Endothelial cell of umbilical vein (primary cell): ENCODE results near the gene PIAS2. TPM values are rescaled to one million over a fixed set of nuclear protein-coding genes. Genes with fewer than 3 reads are reported as not detected.

Experiments
- BruUV-seq: library from RNA; stranded (reverse); fragments of 400-500 nt; replicated peaks from 2 replicates; lab custom pipeline; 2021; lab: Mats Ljungman, UMichigan
- CTCF ChIA-PET: fragments of 300-600, 350-600 bp; sonication (Branson Sonifier 250); formaldehyde crosslinking; loops from one replicate; lab custom pipeline; 2021; ENCODE audit warnings: antibody characterized with exemption, inconsistent platforms; lab: Charles Lee
- POLR2A ChIA-PET: fragments of 300-600, 350-600 bp; sonication (Branson Sonifier 250); formaldehyde crosslinking; loops from one replicate; lab custom pipeline; 2021; ENCODE audit warnings: antibody characterized with exemption, inconsistent platforms; lab: Charles Lee
- DNase-seq: peaks from one replicate; pipeline ENCODE4 v3.0.0-alpha.2; 2011; ENCODE audit warnings: low read depth, low spot score
- FAIRE-seq: peaks from 2 replicates; lab custom pipeline; 2011; peaks lifted over from hg19 to GRCh38; lab: Jason Lieb, UNC
- H2AFZ ChIP-seq: 2 replicates; pipeline ENCODE4 v1.6.0; 2012; ENCODE audit warnings: low read depth, low read length, control low read depth, inconsistent platforms
- H3K27ac ChIP-seq: 2 replicates; pipeline ENCODE4 v1.5.1; 2011; ENCODE audit warnings: low read depth, mild to moderate bottlenecking, control low read depth, low read length, moderate library complexity; ENCODE audit not compliant: insufficient read depth
- H3K27me3 ChIP-seq, 2 experiments: 2 replicates each; pipeline versions ENCODE4 v1.6.0 to v1.6.1; 2011; ENCODE audit warnings: low read length in 2 of 2, mixed read lengths in 1 of 2; ENCODE audit not compliant: control insufficient read depth in 2 of 2, insufficient read depth in 2 of 2
- H3K36me3 ChIP-seq, 2 experiments: 2 replicates in 1 of 2; 3 replicates in 1 of 2; pipeline ENCODE4 v1.5.1; 2011; ENCODE audit warnings: low read length in 2 of 2, mild to moderate bottlenecking in 1 of 2, moderate library complexity in 1 of 2; ENCODE audit not compliant: control insufficient read depth in 2 of 2, insufficient read depth in 2 of 2; ENCODE audit errors: extremely low read depth in 1 of 2
- H3K4me1 ChIP-seq: 3 replicates; pipeline ENCODE4 v1.5.1; 2011; ENCODE audit warnings: mild to moderate bottlenecking, low read length; ENCODE audit not compliant: control insufficient read depth, insufficient read depth; ENCODE audit errors: extremely low read depth
- H3K4me2 ChIP-seq: 2 replicates; pipeline ENCODE4 v1.6.1; 2011; ENCODE audit warnings: low read length, control low read depth, mixed read lengths; ENCODE audit not compliant: insufficient read depth
- H3K4me3 ChIP-seq, 3 experiments: fragments of 200-600 bp in 1 of 3; sonication (generic), shearing (Covaris generic) in 1 of 3; replicated peaks in 1 of 3; 2 replicates each; pipeline ENCODE4 v1.5.1; 2011 to 2016; ENCODE audit warnings: control low read depth in 3 of 3, low read length in 3 of 3, mild to moderate bottlenecking in 2 of 3, inconsistent platforms in 1 of 3, low read depth in 1 of 3, moderate library complexity in 1 of 3; ENCODE audit not compliant: insufficient read depth in 1 of 3
- H3K79me2 ChIP-seq: 2 replicates; pipeline ENCODE4 v1.6.0; 2012; ENCODE audit warnings: low read length, inconsistent platforms; ENCODE audit not compliant: control insufficient read depth, insufficient read depth
- H3K9ac ChIP-seq: replicated peaks from 2 replicates; pipeline ENCODE3; 2011; ENCODE audit warnings: low read length, control low read depth; ENCODE audit not compliant: insufficient read depth; ENCODE audit errors: extremely low read depth
- H3K9me1 ChIP-seq: replicated peaks from 3 replicates; pipeline ENCODE4 v1.6.0; 2011; ENCODE audit warnings: mild to moderate bottlenecking, low read length; ENCODE audit not compliant: control insufficient read depth, insufficient read depth; ENCODE audit errors: extremely low read depth
- H3K9me3 ChIP-seq: replicated peaks from 2 replicates; pipeline ENCODE4 v1.5.1; 2012; ENCODE audit warnings: low read length, inconsistent platforms; ENCODE audit not compliant: control insufficient read depth, insufficient read depth
- H4K20me1 ChIP-seq: replicated peaks from 2 replicates; pipeline ENCODE3; 2011; ENCODE audit warnings: mild to moderate bottlenecking, low read length; ENCODE audit not compliant: control insufficient read depth, insufficient read depth; ENCODE audit errors: extremely low read depth
- EZH2 ChIP-seq: IDR thresholded peaks from 2 replicates; pipeline ENCODE4 v1.6.1; 2012; ENCODE audit warnings: borderline replicate concordance, low read depth, mild to moderate bottlenecking, moderate library complexity, low read length, inconsistent platforms; ENCODE audit not compliant: severe bottlenecking
- FOS ChIP-seq: IDR thresholded peaks from 2 replicates; pipeline ENCODE4 v1.6.1; 2011; ENCODE audit warnings: mild to moderate bottlenecking, low read length, moderate library complexity, borderline replicate concordance; ENCODE audit not compliant: insufficient read depth
- GATA2 ChIP-seq: IDR thresholded peaks from 2 replicates; pipeline ENCODE4 v1.7.0; 2011; ENCODE audit warnings: low read depth, mild to moderate bottlenecking, moderate library complexity, mixed read lengths, low read length; ENCODE audit not compliant: insufficient read length, insufficient read depth
- MYC ChIP-seq: IDR thresholded peaks from one replicate; pipeline ENCODE4 v1.6.1; 2011; ENCODE audit warnings: mild to moderate bottlenecking, low read depth, low read length
- POLR2A ChIP-seq: IDR thresholded peaks from 2 replicates; pipeline ENCODE4 v1.6.1; 2012; ENCODE audit warnings: low read depth, mild to moderate bottlenecking, control low read depth, low read length
- dilution Hi-C: fragments of 300-500 bp; cut with MboI; formaldehyde crosslinking; loops from one replicate; pipeline ENCODE4 v1.15.0; 2019; ENCODE audit warnings: low sequenced_read_pairs; ENCODE audit not compliant: extremely low pct_ligation_motif_present
- intact Hi-C: fragments of 100-400 bp; cut with micrococcal nuclease; formaldehyde crosslinking; loops from one replicate; pipeline ENCODE4 v1.10.0; 2022
- polyA plus RNA-seq, 4 experiments: library from polyadenylated mRNA; depleted of rRNA in 3 of 4; stranded (reverse) in 3 of 4; unstranded in 1 of 4; fragments of >200 nt; gene quantifications; 2 replicates each; pipeline versions ENCODE4 v1.2.1 to v1.2.3, GENCODE V29; 2011 to 2012; ENCODE audit warnings: missing spikeins in 1 of 4
- total RNA-seq: library from RNA; stranded (reverse); gene quantifications from 2 replicates; pipeline ENCODE4 v1.2.3, GENCODE V29; 2021
- TF ChIP-seq, protein P1 (sequence below), 2 donors: IDR thresholded peaks; 1 replicate in 1 of 2; 2 replicates in 1 of 2; pipeline ENCODE4 v1.5.1; 2011; ENCODE audit warnings: low read length in 2 of 2, mild to moderate bottlenecking in 2 of 2, moderate library complexity in 2 of 2, control low read depth in 1 of 2, inconsistent platforms in 1 of 2, low read depth in 1 of 2; ENCODE audit not compliant: insufficient read depth in 1 of 2; ENCODE audit errors: extremely low read depth in 1 of 2
- TF ChIP-seq, protein P2 (sequence below): IDR thresholded peaks from 2 replicates; pipeline ENCODE4 v1.6.1; 2011; ENCODE audit not compliant: insufficient read depth, insufficient read length

PIAS2 gene
- total and polyA plus RNA-seq, 2 donors (not counting 3 experiments of a cell fraction or from before 2014, with no cell fraction given) = 7.0 to 34.3 TPM

DNA sequence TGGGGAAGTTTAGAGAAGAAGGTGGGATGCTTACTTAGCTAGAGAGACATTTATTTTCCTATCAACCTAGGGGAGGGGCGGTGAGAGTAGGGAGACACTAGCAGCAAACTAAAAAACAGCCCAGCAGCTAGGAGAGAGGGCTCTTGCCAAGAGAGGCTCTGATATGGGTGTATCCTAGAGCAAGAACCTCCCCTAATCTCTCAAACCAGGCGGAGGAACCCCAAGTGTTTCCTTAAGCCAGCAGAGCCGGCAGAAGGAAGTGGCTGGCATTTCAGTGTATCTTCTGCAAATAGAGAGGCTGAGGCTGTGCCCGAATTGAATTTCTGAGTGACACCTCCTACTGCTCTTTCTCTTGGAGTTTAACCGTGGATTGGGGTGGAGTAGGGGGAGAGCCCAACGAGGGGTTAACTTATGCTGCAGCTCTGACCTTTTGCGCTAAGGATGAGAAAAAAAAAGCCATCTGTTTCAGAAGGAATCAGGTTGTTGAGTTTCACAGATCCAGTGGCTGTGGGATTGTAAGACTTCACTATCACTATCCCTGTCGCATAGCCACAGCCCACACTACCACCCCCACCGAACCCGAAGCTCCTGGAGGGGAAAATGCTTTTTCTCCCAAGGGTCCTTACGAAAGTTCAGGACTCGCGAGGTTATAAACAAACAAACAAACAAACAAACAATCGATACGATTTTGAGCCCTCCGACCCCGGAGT is 161.8 kb downstream of the PIAS2 start:
- TF ChIP-seq POLR2A = no peak
- TF ChIP-seq, protein P1, sequence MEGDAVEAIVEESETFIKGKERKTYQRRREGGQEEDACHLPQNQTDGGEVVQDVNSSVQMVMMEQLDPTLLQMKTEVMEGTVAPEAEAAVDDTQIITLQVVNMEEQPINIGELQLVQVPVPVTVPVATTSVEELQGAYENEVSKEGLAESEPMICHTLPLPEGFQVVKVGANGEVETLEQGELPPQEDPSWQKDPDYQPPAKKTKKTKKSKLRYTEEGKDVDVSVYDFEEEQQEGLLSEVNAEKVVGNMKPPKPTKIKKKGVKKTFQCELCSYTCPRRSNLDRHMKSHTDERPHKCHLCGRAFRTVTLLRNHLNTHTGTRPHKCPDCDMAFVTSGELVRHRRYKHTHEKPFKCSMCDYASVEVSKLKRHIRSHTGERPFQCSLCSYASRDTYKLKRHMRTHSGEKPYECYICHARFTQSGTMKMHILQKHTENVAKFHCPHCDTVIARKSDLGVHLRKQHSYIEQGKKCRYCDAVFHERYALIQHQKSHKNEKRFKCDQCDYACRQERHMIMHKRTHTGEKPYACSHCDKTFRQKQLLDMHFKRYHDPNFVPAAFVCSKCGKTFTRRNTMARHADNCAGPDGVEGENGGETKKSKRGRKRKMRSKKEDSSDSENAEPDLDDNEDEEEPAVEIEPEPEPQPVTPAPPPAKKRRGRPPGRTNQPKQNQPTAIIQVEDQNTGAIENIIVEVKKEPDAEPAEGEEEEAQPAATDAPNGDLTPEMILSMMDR (IDR thresholded peaks at IDR 0.05; ENCODE audit: extremely low read depth in 1 of 2, insufficient read depth in 1 of 2, low read depth in 1 of 2, low read length in 2 of 2) = no peak
- no peak for TF ChIP-seq EZH2
- no peak for TF ChIP-seq MYC
- no peak for TF ChIP-seq GATA2
- no peak for TF ChIP-seq FOS
- TF ChIP-seq, protein P2, sequence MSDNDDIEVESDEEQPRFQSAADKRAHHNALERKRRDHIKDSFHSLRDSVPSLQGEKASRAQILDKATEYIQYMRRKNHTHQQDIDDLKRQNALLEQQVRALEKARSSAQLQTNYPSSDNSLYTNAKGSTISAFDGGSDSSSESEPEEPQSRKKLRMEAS = no peak
- Histone ChIP-seq H3K9me1 (no peaks in the 10 kb centered on the region), H3K9me3 (no peaks in the 10 kb centered on the region), H3K4me3 (no peak overlapping the region), H3K79me2 (no peaks in the 10 kb centered on the region), H3K36me3 (no peaks in the 10 kb centered on the region), H4K20me1 (no peaks in the 10 kb centered on the region), H3K27me3 (peaks cover 51 to 57% of the 10 kb centered on the region in 2 experiments), H3K27ac (no peak overlapping the region), H3K4me2 (no peak overlapping the region), H2AFZ (no peak overlapping the region), H3K9ac (no peak overlapping the region), H3K4me1 (peaks cover 4% of the 10 kb centered on the region)
- BruUV-seq = no TSS peak
- FAIRE-seq (no peak), DNase-seq (no peak)
- dilution Hi-C loops = no loop called here
- POLR2A ChIA-PET = no interaction called here
- intact Hi-C loops = no loop called here
- CTCF ChIA-PET = no interaction called here
